ENCODE data around the gene GPATCH4.

DNA sequence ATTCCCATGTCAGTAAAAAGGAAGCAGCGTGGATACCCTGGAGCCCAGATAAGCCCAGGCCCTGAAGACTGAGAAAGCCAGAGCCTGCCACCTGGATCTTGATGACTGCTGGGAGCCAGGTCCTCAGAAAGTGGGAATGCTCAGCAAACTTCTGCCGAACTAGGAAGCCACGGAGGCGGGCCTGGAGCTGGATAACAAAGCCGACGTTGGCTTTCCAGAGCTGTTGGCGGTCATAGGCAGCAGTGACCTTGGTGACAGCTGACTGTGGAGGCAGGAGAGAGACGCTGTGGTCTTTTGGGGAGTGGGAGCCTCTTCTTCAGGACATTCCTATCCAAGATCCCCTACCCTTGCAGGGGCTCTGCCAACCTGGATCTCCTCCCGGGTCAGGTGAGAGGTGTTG lies 53.3 kb downstream of the GPATCH4 start:
- TF ChIP-seq YY1 (IDR thresholded peaks at IDR 0.05; ENCODE audit: insufficient read depth, insufficient read length) (no peak), SUZ12 (IDR thresholded peaks at IDR 0.05; ENCODE audit: extremely low read depth, insufficient read depth, insufficient read length) (no peak)
